Measurements from ENCODE around the gene CCDC102B.
"Not testable (repeated sequence)": the region's sequence is repeated elsewhere in the genome, so short reads cannot be mapped to it uniquely, and the experiment has no call there.

The CCDC102B gene

GRCh38 chr18:68915061-68915460 is 117.2 kb downstream of the CCDC102B start:
- no peak for ATAC-seq

GRCh38 chr18:68916734-68917133 is 118.9 kb downstream of the CCDC102B start:
- no peak for ATAC-seq

- no peak for ATAC-seq
Measured at GRCh38 chr18:68918216-68918615, 120.3 kb downstream of the CCDC102B start.

GRCh38 chr18:68919900-68920299 is 122.0 kb downstream of the CCDC102B start:
- no peak for ATAC-seq

- no peak for ATAC-seq
Measured at GRCh38 chr18:68922392-68922791, 124.5 kb downstream of the CCDC102B start.

GRCh38 chr18:68925268-68925667 is 127.4 kb downstream of the CCDC102B start:
- peak in 1 of 2 donors; percentile 48 for ATAC-seq

GRCh38 chr18:68928762-68929675 is 131.1 kb downstream of the CCDC102B start:
- no peak for ATAC-seq

- ATAC-seq: no peak
Measured at GRCh38 chr18:68935686-68936085, 137.8 kb downstream of the CCDC102B start.

- ATAC-seq: no peak
Measured at GRCh38 chr18:68937029-68937599, 139.2 kb downstream of the CCDC102B start.

- no peak for ATAC-seq
Measured at GRCh38 chr18:68940039-68940438, 142.2 kb downstream of the CCDC102B start.

GRCh38 chr18:68940754-68941153 is 142.9 kb downstream of the CCDC102B start:
- ATAC-seq: no peak

GRCh38 chr18:68942230-68942629 is 144.3 kb downstream of the CCDC102B start:
- no peak for ATAC-seq

GRCh38 chr18:68943861-68944260 is 146.0 kb downstream of the CCDC102B start:
- ATAC-seq: not testable (repeated sequence)

GRCh38 chr18:68944330-68944729 is 146.4 kb downstream of the CCDC102B start:
- ATAC-seq: no peak

GRCh38 chr18:68944826-68945225 is 146.9 kb downstream of the CCDC102B start:
- ATAC-seq: no peak

GRCh38 chr18:68948622-68949021 is 150.7 kb downstream of the CCDC102B start:
- ATAC-seq: no peak

GRCh38 chr18:68954738-68955137 is 156.9 kb downstream of the CCDC102B start:
- ATAC-seq: no peak

GRCh38 chr18:68956650-68957049 is 158.8 kb downstream of the CCDC102B start:
- ATAC-seq: no peak

- no peak for ATAC-seq
Measured at GRCh38 chr18:68960355-68960754, 162.5 kb downstream of the CCDC102B start.

GRCh38 chr18:68962623-68963022 is 164.7 kb downstream of the CCDC102B start:
- no peak for ATAC-seq

- ATAC-seq: no peak
Measured at GRCh38 chr18:68965817-68966216, 167.9 kb downstream of the CCDC102B start.

- ATAC-seq: no peak
Measured at GRCh38 chr18:68969027-68969426, 171.1 kb downstream of the CCDC102B start.

- ATAC-seq: no peak
Measured at GRCh38 chr18:68972176-68972575, 174.3 kb downstream of the CCDC102B start.

GRCh38 chr18:68979737-68980136 is 181.9 kb downstream of the CCDC102B start:
- no peak for ATAC-seq

Measured in activated CD4-positive, CD25-positive, alpha-beta regulatory T cell treated with anti-CD3 and anti-CD28 coated beads, Interleukin-2, amount 50 U/mL, for 24 hours (primary cell).